Naive thymus-derived CD4-positive, alpha-beta T cell (primary cell): ENCODE measurements around the gene EPB41L2. TPM values are rescaled to one million over a fixed set of nuclear protein-coding genes. Genes with fewer than 3 reads are reported as not detected.

ENCODE experiments used
- ATAC-seq: fragments of 150-1000 bp; cut with Tn5 transposase; 2 replicates; pipeline ENCODE4 v1.10.0; 2021; ENCODE audit warnings: mild to moderate bottlenecking, moderate library complexity
- CTCF ChIA-PET: fragments of 350-600 bp; sonication (Branson Sonifier 250); formaldehyde crosslinking; loops from one replicate; lab custom pipeline; 2021; ENCODE audit warnings: antibody characterized with exemption; lab: Charles Lee
- POLR2A ChIA-PET: fragments of 350-600 bp; sonication (Branson Sonifier 250); formaldehyde crosslinking; loops from one replicate; lab custom pipeline; 2021; ENCODE audit warnings: antibody characterized with exemption, inconsistent platforms; lab: Charles Lee
- DNase-seq, 9 donors: peaks; one replicate each; pipeline versions ENCODE4 v3.0.0 to v3.0.0-alpha.2; 2020 to 2022; ENCODE audit warnings: mixed read lengths in 1 of 9
- H3K27ac ChIP-seq: one replicate; pipeline ENCODE4 v1.7.0; 2013; ENCODE audit warnings: mild to moderate bottlenecking, low read depth, low read length, moderate library complexity
- H3K27me3 ChIP-seq, 2 donors: one replicate each; pipeline ENCODE4 v1.7.0; 2013; ENCODE audit warnings: low read length in 2 of 2, mild to moderate bottlenecking in 2 of 2, moderate library complexity in 2 of 2; ENCODE audit not compliant: control insufficient read depth in 2 of 2, insufficient read depth in 2 of 2
- H3K36me3 ChIP-seq, 3 experiments: 1 replicate in 2 of 3; 2 replicates in 1 of 3; pipeline ENCODE4 v1.7.0; 2013; ENCODE audit warnings: low read length in 3 of 3, mild to moderate bottlenecking in 3 of 3, moderate library complexity in 1 of 3; ENCODE audit not compliant: insufficient read depth in 3 of 3, control insufficient read depth in 2 of 3
- H3K4me1 ChIP-seq, 2 donors: one replicate each; pipeline ENCODE4 v1.7.0; 2013; ENCODE audit warnings: low read length in 2 of 2, mild to moderate bottlenecking in 2 of 2, moderate library complexity in 1 of 2; ENCODE audit not compliant: control insufficient read depth in 2 of 2, insufficient read depth in 2 of 2
- H3K4me3 ChIP-seq: 2 replicates; pipeline ENCODE4 v1.7.0; 2013; ENCODE audit warnings: mild to moderate bottlenecking, low read length
- H3K9me3 ChIP-seq, 3 experiments: 1 replicate in 2 of 3; 2 replicates in 1 of 3; pipeline ENCODE4 v1.7.0; 2013; ENCODE audit warnings: low read length in 3 of 3; ENCODE audit not compliant: control insufficient read depth in 2 of 3
- H3K27ac Mint-ChIP-seq, 9 donors: one replicate each; pipeline ENCODE4 v1.8.0; 2020 to 2022; ENCODE audit warnings: mixed read lengths in 9 of 9, mild to moderate bottlenecking in 8 of 9, moderate library complexity in 5 of 9, inconsistent platforms in 2 of 9
- H3K27me3 Mint-ChIP-seq, 5 donors: one replicate each; pipeline ENCODE4 v1.8.0; 2021 to 2022; ENCODE audit warnings: mixed read lengths in 5 of 5, mild to moderate bottlenecking in 1 of 5
- H3K36me3 Mint-ChIP-seq, 5 donors: one replicate each; pipeline ENCODE4 v1.8.0; 2020 to 2022; ENCODE audit warnings: mixed read lengths in 5 of 5, mild to moderate bottlenecking in 3 of 5, inconsistent platforms in 1 of 5
- H3K4me1 Mint-ChIP-seq, 7 donors: one replicate each; pipeline ENCODE4 v1.8.0; 2020 to 2022; ENCODE audit warnings: mixed read lengths in 7 of 7, mild to moderate bottlenecking in 3 of 7, inconsistent platforms in 1 of 7
- H3K4me3 Mint-ChIP-seq, 10 donors: one replicate each; pipeline ENCODE4 v1.8.0; 2020 to 2022; ENCODE audit warnings: mild to moderate bottlenecking in 10 of 10, mixed read lengths in 10 of 10, moderate library complexity in 6 of 10, inconsistent platforms in 2 of 10
- H3K9me3 Mint-ChIP-seq, 11 donors: one replicate each; pipeline ENCODE4 v1.8.0; 2020 to 2022; ENCODE audit warnings: mixed read lengths in 11 of 11, mild to moderate bottlenecking in 4 of 11, inconsistent platforms in 1 of 11, moderate library complexity in 1 of 11
- intact Hi-C, 2 donors: fragments of 100-400 bp; cut with micrococcal nuclease; formaldehyde crosslinking; loops; one replicate each; pipeline ENCODE4 v1.15.1; 2023
- polyA plus RNA-seq, 2 donors: library from polyadenylated mRNA; unstranded; fragments of 300-500 nt; fragmentation: Illumina TruSeq; gene quantifications; one replicate each; pipeline ENCODE4 v1.2.3, GENCODE V29; 2021
- total RNA-seq, 6 experiments: library from RNA in 5 of 6; stranded (reverse) in 5 of 6; gene quantifications; 1 replicate in 5 of 6; 2 replicates in 1 of 6; pipeline ENCODE4 v1.2.3 and lab custom pipeline; 2021 to 2026

EPB41L2 gene
- total and polyA plus RNA-seq, 7 experiments from 2014 or later: 4.6 to 26.9 (median 12.3) TPM

DNA sequence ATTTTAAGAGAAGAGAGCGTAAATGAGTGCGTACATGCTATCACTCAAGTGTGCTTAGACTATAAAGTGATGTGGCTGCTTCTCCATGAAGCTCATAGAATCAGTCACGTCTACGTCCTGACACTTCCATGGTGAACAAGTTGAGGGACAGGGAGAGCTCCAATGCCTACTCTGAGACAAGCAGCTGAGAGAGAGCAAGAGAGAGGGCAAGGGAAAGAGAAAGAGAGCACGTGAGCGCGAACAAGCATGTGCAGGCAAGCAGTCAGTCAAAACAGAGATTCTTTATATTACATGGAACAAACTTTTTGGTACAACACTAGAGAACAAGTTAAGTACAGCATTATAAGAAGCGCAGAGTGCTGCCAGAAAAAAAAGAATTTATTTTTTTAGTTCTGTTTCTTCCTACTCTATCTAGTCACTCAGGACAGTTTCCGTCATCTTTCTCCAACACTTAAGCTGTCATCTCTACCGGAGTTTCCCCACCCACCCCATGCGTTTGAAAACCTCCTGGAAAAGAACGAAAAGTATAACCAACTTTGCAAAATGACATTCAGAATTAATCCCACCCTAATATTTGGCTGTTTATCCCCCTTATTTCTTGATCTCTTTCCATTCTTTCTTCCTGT lies 61.8 kb downstream of the EPB41L2 start:
- Histone ChIP-seq H3K4me3 (no peak overlapping the region), H3K9me3 (no peaks in the 10 kb centered on the region), H3K36me3 (no peaks in the 10 kb centered on the region), H3K4me1 (no peaks in the 10 kb centered on the region), H3K27ac (no peak overlapping the region), H3K27me3 (no peaks in the 10 kb centered on the region)
- H3K36me3 Mint-ChIP-seq: peaks cover 0 to 3% (median 0%) of the 10 kb centered on the region in 5 donors
- peaks cover 0 to 2% (median 0%) of the 10 kb centered on the region in 11 donors for H3K9me3 Mint-ChIP-seq
- no peak overlapping the region for H3K27ac Mint-ChIP-seq
- ChIA-PET CTCF (no interaction called here), POLR2A (no interaction called here)
- DNase-seq (no peak), ATAC-seq (no peak)
- H3K27me3 Mint-ChIP-seq: peaks cover 0 to 3% (median 0%) of the 10 kb centered on the region in 5 donors
- no peak overlapping the region for H3K4me3 Mint-ChIP-seq
- peaks cover 0 to 2% (median 0%) of the 10 kb centered on the region in 7 donors for H3K4me1 Mint-ChIP-seq
- intact Hi-C loops: no loop called here

- H3K27ac ChIP-seq: no peak overlapping the region
- H3K27me3 ChIP-seq: no peaks in the 10 kb centered on the region
- peaks cover 0 to 3% (median 0%) of the 10 kb centered on the region in 5 donors for H3K27me3 Mint-ChIP-seq
- H3K36me3 ChIP-seq: no peaks in the 10 kb centered on the region
- H3K9me3 Mint-ChIP-seq: peaks cover 0 to 4% (median 0%) of the 10 kb centered on the region in 11 donors
- H3K9me3 ChIP-seq: no peaks in the 10 kb centered on the region
- no peak overlapping the region for H3K4me3 Mint-ChIP-seq
- intact Hi-C loops: no loop called here
- H3K27ac Mint-ChIP-seq: no peak overlapping the region
- ChIA-PET POLR2A (no interaction called here), CTCF (no interaction called here)
- H3K4me1 Mint-ChIP-seq: peaks cover 0 to 2% (median 0%) of the 10 kb centered on the region in 7 donors
- ATAC-seq (no peak), DNase-seq (no peak)
- H3K4me3 ChIP-seq: no peak overlapping the region
- no peaks in the 10 kb centered on the region for H3K4me1 ChIP-seq
- peaks cover 0 to 7% (median 3%) of the 10 kb centered on the region in 5 donors for H3K36me3 Mint-ChIP-seq
These were observed 62.5 kb downstream of the EPB41L2 start for GRCh38 chr6:131000544-131000943.

GRCh38 chr6:130997061-130997753 lies 65.8 kb downstream of the EPB41L2 start:
- Histone ChIP-seq H3K27ac (no peak overlapping the region), H3K4me3 (no peak overlapping the region), H3K27me3 (no peaks in the 10 kb centered on the region), H3K36me3 (no peaks in the 10 kb centered on the region), H3K4me1 (no peaks in the 10 kb centered on the region), H3K9me3 (no peaks in the 10 kb centered on the region)
- intact Hi-C loops: no loop called here
- H3K36me3 Mint-ChIP-seq: peaks cover 0 to 7% (median 4%) of the 10 kb centered on the region in 5 donors
- H3K27me3 Mint-ChIP-seq: peaks cover 0 to 3% (median 0%) of the 10 kb centered on the region in 5 donors
- peaks cover 0 to 5% (median 1%) of the 10 kb centered on the region in 11 donors for H3K9me3 Mint-ChIP-seq
- H3K4me3 Mint-ChIP-seq: no peak overlapping the region
- POLR2A ChIA-PET: no interaction called here
- DNase-seq: no peak
- H3K27ac Mint-ChIP-seq: no peak overlapping the region
- CTCF ChIA-PET: no interaction called here
- ATAC-seq: no peak
- H3K4me1 Mint-ChIP-seq: no peaks in the 10 kb centered on the region

- ATAC-seq (no peak), DNase-seq (no peak)
- no peaks in the 10 kb centered on the region for H3K9me3 ChIP-seq
- peaks cover 0 to 5% (median 1%) of the 10 kb centered on the region in 11 donors for H3K9me3 Mint-ChIP-seq
- H3K27me3 Mint-ChIP-seq: peaks cover 0 to 3% (median 0%) of the 10 kb centered on the region in 5 donors
- no peaks in the 10 kb centered on the region for H3K4me1 Mint-ChIP-seq
- intact Hi-C loops: no loop called here
- no peaks in the 10 kb centered on the region for H3K27me3 ChIP-seq
- no peaks in the 10 kb centered on the region for H3K36me3 ChIP-seq
- ChIA-PET POLR2A (no interaction called here), CTCF (no interaction called here)
- no peak overlapping the region for H3K27ac Mint-ChIP-seq
- H3K27ac ChIP-seq: no peak overlapping the region
- peaks cover 0 to 7% (median 4%) of the 10 kb centered on the region in 5 donors for H3K36me3 Mint-ChIP-seq
- H3K4me3 Mint-ChIP-seq: no peak overlapping the region
- no peaks in the 10 kb centered on the region for H3K4me1 ChIP-seq
- H3K4me3 ChIP-seq: no peak overlapping the region
These were observed 66.4 kb downstream of the EPB41L2 start for GRCh38 chr6:130996635-130997034.

- intact Hi-C loops: no loop called here
- no peak overlapping the region for H3K4me3 ChIP-seq
- H3K27ac ChIP-seq: no peak overlapping the region
- H3K27me3 ChIP-seq: no peaks in the 10 kb centered on the region
- ATAC-seq (no peak), DNase-seq (no peak)
- H3K9me3 Mint-ChIP-seq: peaks cover 0 to 6% (median 2%) of the 10 kb centered on the region in 11 donors
- H3K4me1 ChIP-seq: no peaks in the 10 kb centered on the region
- H3K36me3 Mint-ChIP-seq: peaks cover 0 to 5% (median 4%) of the 10 kb centered on the region in 5 donors
- H3K36me3 ChIP-seq: no peaks in the 10 kb centered on the region
- no peaks in the 10 kb centered on the region for H3K9me3 ChIP-seq
- CTCF ChIA-PET: no interaction called here
- H3K27ac Mint-ChIP-seq: no peak overlapping the region
- H3K27me3 Mint-ChIP-seq: peaks cover 0 to 3% (median 0%) of the 10 kb centered on the region in 5 donors
- no peak overlapping the region for H3K4me3 Mint-ChIP-seq
- no peaks in the 10 kb centered on the region for H3K4me1 Mint-ChIP-seq
- POLR2A ChIA-PET: no interaction called here
These were observed 67.1 kb downstream of the EPB41L2 start for GRCh38 chr6:130995783-130996447.

- CTCF ChIA-PET: no interaction called here
- ATAC-seq: no peak
- intact Hi-C loops: no loop called here
These were observed 68.5 kb downstream of the EPB41L2 start for GRCh38 chr6:130994319-130995097.

More at GRCh38 chr6:130994319-130995097, 68.5 kb downstream of the EPB41L2 start:
- H3K9me3 Mint-ChIP-seq: peaks cover 0 to 6% (median 3%) of the 10 kb centered on the region in 11 donors
- DNase-seq: no peak
- Histone ChIP-seq H3K4me1 (no peaks in the 10 kb centered on the region), H3K4me3 (no peak overlapping the region), H3K36me3 (no peaks in the 10 kb centered on the region), H3K9me3 (no peaks in the 10 kb centered on the region), H3K27ac (no peak overlapping the region), H3K27me3 (no peaks in the 10 kb centered on the region)
- no peak overlapping the region for H3K27ac Mint-ChIP-seq
- H3K27me3 Mint-ChIP-seq: peaks cover 0 to 3% (median 0%) of the 10 kb centered on the region in 5 donors
- H3K36me3 Mint-ChIP-seq: peaks cover 0 to 12% (median 9%) of the 10 kb centered on the region in 5 donors
- POLR2A ChIA-PET: no interaction called here
- H3K4me1 Mint-ChIP-seq: peaks cover 0 to 1% (median 0%) of the 10 kb centered on the region in 7 donors
- no peak overlapping the region for H3K4me3 Mint-ChIP-seq
